ENCODE results near the gene EXOC4.

DNA sequence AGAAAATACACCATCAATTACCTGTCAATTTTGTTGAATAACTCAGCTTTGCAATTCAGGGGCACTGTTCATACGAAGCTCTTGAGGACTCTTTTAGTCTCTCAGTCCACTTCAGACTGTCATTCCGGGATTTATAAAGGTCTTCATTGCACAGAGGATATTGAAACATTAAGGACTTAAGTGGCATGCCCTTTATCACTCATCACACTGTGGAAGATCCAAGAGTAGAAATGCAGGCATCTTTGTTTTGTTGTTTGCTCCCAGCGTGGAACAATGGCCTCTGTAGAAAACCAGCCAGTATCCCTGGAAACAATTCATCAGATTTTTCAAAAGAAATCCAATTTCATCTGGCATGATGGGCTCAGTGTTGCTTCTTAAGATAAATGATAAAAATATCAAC is 808.0 kb downstream of the EXOC4 start:
- no peak for TF ChIP-seq YY1 (IDR thresholded peaks at IDR 0.05; ENCODE audit: insufficient read depth, insufficient read length)
- TF ChIP-seq ZNF274 (IDR thresholded peaks at IDR 0.05; ENCODE audit: low read depth, low read length): no peak

Data from NT2/D1 (cell line).